ENCODE data around the gene NTF3.

NTF3 gene

GRCh38 chr12:5518584-5519365 lies 86.9 kb downstream of the NTF3 start:
- TF ChIP-seq POLR2A (IDR thresholded peaks at IDR 0.05; ENCODE audit: low read depth, low read length) (no peak), SPI1 (IDR thresholded peaks at IDR 0.05; ENCODE audit: low read depth, low read length) (no peak), POLR2AphosphoS5 (IDR thresholded peaks at IDR 0.05; ENCODE audit: low read depth, low read length) (no peak), TAF1 (IDR thresholded peaks at IDR 0.05; ENCODE audit: low read depth, low read length) (no peak), POU2F2 (IDR thresholded peaks at IDR 0.05; ENCODE audit: low read depth, low read length) (no peak), PAX5 (IDR thresholded peaks at IDR 0.05; ENCODE audit: insufficient read depth, low read length, severe bottlenecking) (no peak)
- no peak for DNase-seq (ENCODE audit: insufficient read length, low spot score)
- no peak for FAIRE-seq

GRCh38 chr12:5520037-5520436 lies 88.1 kb downstream of the NTF3 start:
- TF ChIP-seq PAX5 (IDR thresholded peaks at IDR 0.05; ENCODE audit: insufficient read depth, low read length, severe bottlenecking) (no peak), POLR2AphosphoS5 (IDR thresholded peaks at IDR 0.05; ENCODE audit: low read depth, low read length) (no peak), POLR2A (IDR thresholded peaks at IDR 0.05; ENCODE audit: low read depth, low read length) (no peak)
- FAIRE-seq (no peak), DNase-seq (ENCODE audit: insufficient read length, low spot score) (no peak)

GRCh38 chr12:5520831-5521230 lies 88.9 kb downstream of the NTF3 start:
- no peak for FAIRE-seq
- no peak for TF ChIP-seq POU2F2 (IDR thresholded peaks at IDR 0.05; ENCODE audit: low read depth, low read length)
- TF ChIP-seq POLR2AphosphoS5 (IDR thresholded peaks at IDR 0.05; ENCODE audit: low read depth, low read length), result no peak
- no peak for TF ChIP-seq SPI1 (IDR thresholded peaks at IDR 0.05; ENCODE audit: low read depth, low read length)
- no peak for TF ChIP-seq PAX5 (IDR thresholded peaks at IDR 0.05; ENCODE audit: insufficient read depth, low read length, severe bottlenecking)
- TF ChIP-seq TAF1 (IDR thresholded peaks at IDR 0.05; ENCODE audit: low read depth, low read length), result no peak
- TF ChIP-seq POLR2A (IDR thresholded peaks at IDR 0.05; ENCODE audit: low read depth, low read length), result no peak
- DNase-seq (ENCODE audit: insufficient read length, low spot score), result no peak

- no peak for TF ChIP-seq SPI1 (IDR thresholded peaks at IDR 0.05; ENCODE audit: low read depth, low read length)
- no peak for TF ChIP-seq POLR2AphosphoS5 (IDR thresholded peaks at IDR 0.05; ENCODE audit: low read depth, low read length)
- no peak for TF ChIP-seq TAF1 (IDR thresholded peaks at IDR 0.05; ENCODE audit: low read depth, low read length)
- no peak for TF ChIP-seq PAX5 (IDR thresholded peaks at IDR 0.05; ENCODE audit: insufficient read depth, low read length, severe bottlenecking)
- no peak for TF ChIP-seq POU2F2 (IDR thresholded peaks at IDR 0.05; ENCODE audit: low read depth, low read length)
- no peak for TF ChIP-seq POLR2A (IDR thresholded peaks at IDR 0.05; ENCODE audit: low read depth, low read length)
- no peak for DNase-seq (ENCODE audit: insufficient read length, low spot score)
- FAIRE-seq, result no peak
Measured at GRCh38 chr12:5521456-5522325, 89.8 kb downstream of the NTF3 start.

- TF ChIP-seq SPI1 (IDR thresholded peaks at IDR 0.05; ENCODE audit: low read depth, low read length), result no peak
- TF ChIP-seq PAX5 (IDR thresholded peaks at IDR 0.05; ENCODE audit: insufficient read depth, low read length, severe bottlenecking), result no peak
- TF ChIP-seq POU2F2 (IDR thresholded peaks at IDR 0.05; ENCODE audit: low read depth, low read length), result no peak
- TF ChIP-seq TAF1 (IDR thresholded peaks at IDR 0.05; ENCODE audit: low read depth, low read length), result no peak
- TF ChIP-seq POLR2AphosphoS5 (IDR thresholded peaks at IDR 0.05; ENCODE audit: low read depth, low read length), result no peak
- TF ChIP-seq POLR2A (IDR thresholded peaks at IDR 0.05; ENCODE audit: low read depth, low read length), result no peak
- no peak for DNase-seq (ENCODE audit: insufficient read length, low spot score)
Measured at GRCh38 chr12:5522432-5523335, 90.8 kb downstream of the NTF3 start.

GRCh38 chr12:5523396-5524115 lies 91.6 kb downstream of the NTF3 start:
- TF ChIP-seq POLR2AphosphoS5 (IDR thresholded peaks at IDR 0.05; ENCODE audit: low read depth, low read length), result no peak
- no peak for TF ChIP-seq POU2F2 (IDR thresholded peaks at IDR 0.05; ENCODE audit: low read depth, low read length)
- no peak for TF ChIP-seq TAF1 (IDR thresholded peaks at IDR 0.05; ENCODE audit: low read depth, low read length)
- TF ChIP-seq SPI1 (IDR thresholded peaks at IDR 0.05; ENCODE audit: low read depth, low read length), result no peak
- no peak for TF ChIP-seq PAX5 (IDR thresholded peaks at IDR 0.05; ENCODE audit: insufficient read depth, low read length, severe bottlenecking)
- no peak for TF ChIP-seq POLR2A (IDR thresholded peaks at IDR 0.05; ENCODE audit: low read depth, low read length)
- DNase-seq (ENCODE audit: insufficient read length, low spot score), result no peak
- FAIRE-seq, result no peak

More at GRCh38 chr12:5522432-5523335, 90.8 kb downstream of the NTF3 start:
- no peak for FAIRE-seq

GRCh38 chr12:5524116-5524768 lies 92.3 kb downstream of the NTF3 start:
- DNase-seq (ENCODE audit: insufficient read length, low spot score) (no peak), FAIRE-seq (no peak)

More at GRCh38 chr12:5524116-5524768, 92.3 kb downstream of the NTF3 start:
- TF ChIP-seq POLR2A (IDR thresholded peaks at IDR 0.05; ENCODE audit: low read depth, low read length) (no peak), PAX5 (IDR thresholded peaks at IDR 0.05; ENCODE audit: insufficient read depth, low read length, severe bottlenecking) (no peak), POLR2AphosphoS5 (IDR thresholded peaks at IDR 0.05; ENCODE audit: low read depth, low read length) (no peak), POU2F2 (IDR thresholded peaks at IDR 0.05; ENCODE audit: low read depth, low read length) (no peak), TAF1 (IDR thresholded peaks at IDR 0.05; ENCODE audit: low read depth, low read length) (no peak), SPI1 (IDR thresholded peaks at IDR 0.05; ENCODE audit: low read depth, low read length) (no peak)
